MG63 (cell line): Measurements from ENCODE around the gene FAM210B. TPM values are rescaled to one million over a fixed set of nuclear protein-coding genes. Genes with fewer than 3 reads are reported as not detected.
"Not testable (repeated sequence)": the region's sequence is repeated elsewhere in the genome, so short reads cannot be mapped to it uniquely, and the experiment has no call there.

Experiments
- DNase-seq: peaks from one replicate; pipeline ENCODE4 v3.0.0-alpha.2; 2020
- H3K27me3 ChIP-seq: fragments of 250-450 bp; sonication (Bioruptor Pico); 2 replicates; pipeline ENCODE4 v1.5.1; 2020; ENCODE audit warnings: mild to moderate bottlenecking, moderate library complexity
- H3K36me3 ChIP-seq: fragments of 250-450 bp; sonication (Bioruptor Pico); 2 replicates; pipeline ENCODE4 v1.5.1; 2020; ENCODE audit warnings: mild to moderate bottlenecking, moderate library complexity
- H3K4me3 ChIP-seq: fragments of 250-450 bp; sonication (Bioruptor Pico); 2 replicates; pipeline ENCODE4 v1.5.1; 2020; ENCODE audit warnings: mild to moderate bottlenecking, moderate library complexity
- H3K9me3 ChIP-seq: fragments of 250-450 bp; sonication (Bioruptor Pico); 2 replicates; pipeline ENCODE4 v1.5.1; 2020; ENCODE audit warnings: mild to moderate bottlenecking, moderate library complexity
- total RNA-seq: library from RNA; depleted of rRNA; stranded (reverse); fragments of >200 nt; shearing (Covaris generic); gene quantifications from 2 replicates; pipeline ENCODE4 v1.2.3, GENCODE V29; 2014; ENCODE audit warnings: low replicate concordance; rRNA removed

Gene FAM210B
- total RNA-seq, 1 experiment from 2014 or later: 12.2 TPM

DNA sequence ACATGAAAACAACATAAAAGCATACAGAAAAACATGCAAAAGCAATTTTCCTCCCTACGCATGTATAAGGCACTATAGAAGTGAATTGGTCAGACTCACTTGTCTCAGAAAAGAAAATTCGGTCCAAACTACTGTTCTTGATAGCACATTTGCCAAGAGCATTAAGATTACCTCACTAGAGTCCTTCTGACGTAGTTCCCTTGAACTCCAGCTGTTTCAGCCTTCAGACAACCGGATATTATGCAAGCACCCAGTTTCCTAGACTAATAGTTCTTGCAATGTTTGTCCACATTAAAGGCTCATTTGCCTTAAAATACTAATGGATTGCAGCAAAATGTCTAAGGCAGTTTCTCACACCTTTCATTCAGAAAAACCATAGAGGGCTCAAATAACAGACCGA is 50.7 kb downstream of the FAM210B start:
- Histone ChIP-seq H3K9me3 (no peaks in the 10 kb centered on the region), H3K27me3 (no peaks in the 10 kb centered on the region), H3K4me3 (no peak overlapping the region), H3K36me3 (peaks cover 51% of the 10 kb centered on the region)
- DNase-seq: no peak

DNA sequence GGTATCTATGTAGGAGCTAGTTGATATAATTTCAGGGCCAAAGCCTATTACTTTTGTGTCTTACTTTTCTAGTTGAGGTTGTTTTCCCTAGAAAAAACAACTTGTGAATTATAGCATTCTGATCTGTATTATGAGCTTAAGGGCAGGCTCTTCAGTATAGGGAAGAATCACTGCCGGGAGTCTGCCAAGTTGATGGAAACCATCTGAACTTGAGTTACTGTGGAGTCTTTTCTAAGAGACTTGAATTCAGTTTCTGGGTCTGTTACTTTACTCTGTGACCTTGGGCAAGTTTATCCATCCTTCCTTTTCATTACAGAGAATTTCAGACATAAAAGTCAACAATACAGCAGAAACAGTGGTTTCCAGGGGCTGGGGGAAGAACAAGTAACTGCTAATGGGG is 51.2 kb downstream of the FAM210B start:
- no peaks in the 10 kb centered on the region for H3K27me3 ChIP-seq
- no peaks in the 10 kb centered on the region for H3K9me3 ChIP-seq
- peaks cover 48% of the 10 kb centered on the region for H3K36me3 ChIP-seq
- H3K4me3 ChIP-seq: no peak overlapping the region
- no peak for DNase-seq

DNA sequence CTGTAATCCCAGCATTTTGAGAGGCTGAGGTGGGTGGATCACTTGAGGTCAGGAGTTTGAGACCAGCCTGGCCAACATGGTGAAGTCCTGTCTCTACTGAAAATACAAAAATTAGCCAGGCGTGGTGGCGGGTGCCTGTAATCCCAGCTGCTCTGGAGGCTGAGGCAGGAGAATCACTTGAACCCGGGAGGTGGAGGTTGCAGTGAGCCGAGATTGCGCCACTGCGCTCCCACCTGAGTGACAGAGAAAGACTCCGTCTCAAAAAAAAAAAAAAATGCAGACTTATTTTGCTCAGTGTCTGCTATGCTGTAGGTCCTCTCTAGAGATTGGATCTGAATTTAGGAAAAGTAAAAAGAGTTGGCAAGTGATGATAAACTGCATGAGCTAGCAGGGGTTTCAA is 52.5 kb downstream of the FAM210B start:
- H3K4me3 ChIP-seq, H3K27me3 ChIP-seq, DNase-seq, H3K9me3 ChIP-seq: not testable (repeated sequence)
- H3K36me3 ChIP-seq: peaks cover 38% of the 10 kb centered on the region

DNA sequence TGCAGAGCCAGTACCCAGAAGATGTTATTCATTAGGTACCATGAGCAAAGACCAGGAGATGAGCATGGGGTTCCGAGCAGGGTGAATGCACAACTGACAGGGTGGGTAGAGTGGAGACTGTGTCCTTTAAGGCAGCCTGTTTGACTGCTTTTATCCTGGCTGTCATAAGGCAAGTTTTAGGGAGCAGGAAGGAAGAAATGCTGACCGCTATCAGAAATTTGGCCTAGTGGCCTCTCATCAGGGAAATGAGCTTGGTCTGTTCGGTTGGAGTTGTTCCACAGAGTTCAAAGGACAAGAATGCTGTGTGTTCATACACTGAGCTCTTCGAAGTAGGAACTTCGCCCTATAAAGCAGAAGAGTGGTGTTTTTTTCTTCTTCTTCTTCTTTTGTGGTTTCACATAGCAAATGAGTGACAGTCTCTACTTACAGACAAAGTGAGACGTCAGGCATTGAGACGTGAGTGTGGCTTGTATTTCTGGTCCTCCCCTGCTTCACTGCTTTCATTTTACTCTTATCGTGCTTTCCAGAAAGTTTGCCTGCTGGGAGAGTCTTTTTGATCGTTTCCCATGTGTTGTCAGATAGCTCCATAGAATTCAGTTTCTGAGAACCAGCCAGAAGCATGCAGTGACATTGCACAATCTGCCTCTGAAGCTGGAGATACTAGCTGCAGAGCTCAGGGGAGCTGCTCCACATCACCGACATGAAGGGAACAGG is 53.1 kb downstream of the FAM210B start, which contains the start of gene CASS4:
TSS of gene CASS4 (plus strand) at position 502 of the 714 bp plus-strand sequence. CDS start at position 701, 199 bp downstream.
- Histone ChIP-seq H3K4me3 (no peak within 1 kb of the TSS), H3K9me3 (no peaks in the 10 kb centered on the region), H3K36me3 (peaks cover 32% of the 10 kb centered on the region), H3K27me3 (no peaks in the 10 kb centered on the region)
- no peak for DNase-seq

DNA sequence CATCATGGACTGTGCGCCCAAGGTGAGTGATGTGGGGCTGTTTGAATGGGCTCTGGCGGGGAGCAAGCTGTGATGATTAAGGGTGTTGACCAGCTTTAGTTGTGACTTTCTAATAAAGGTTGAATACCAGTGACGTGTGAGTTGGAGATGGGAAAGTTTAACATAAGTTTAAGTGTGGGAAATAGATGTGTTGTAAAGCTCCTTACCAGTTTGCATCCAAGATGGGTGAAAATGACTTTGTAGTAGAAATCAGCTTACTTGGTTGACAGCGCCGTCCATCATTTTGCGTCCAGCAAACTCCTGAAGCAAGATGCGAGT is 53.7 kb downstream of the FAM210B start:
- H3K4me3 ChIP-seq: no peak overlapping the region

DNA sequence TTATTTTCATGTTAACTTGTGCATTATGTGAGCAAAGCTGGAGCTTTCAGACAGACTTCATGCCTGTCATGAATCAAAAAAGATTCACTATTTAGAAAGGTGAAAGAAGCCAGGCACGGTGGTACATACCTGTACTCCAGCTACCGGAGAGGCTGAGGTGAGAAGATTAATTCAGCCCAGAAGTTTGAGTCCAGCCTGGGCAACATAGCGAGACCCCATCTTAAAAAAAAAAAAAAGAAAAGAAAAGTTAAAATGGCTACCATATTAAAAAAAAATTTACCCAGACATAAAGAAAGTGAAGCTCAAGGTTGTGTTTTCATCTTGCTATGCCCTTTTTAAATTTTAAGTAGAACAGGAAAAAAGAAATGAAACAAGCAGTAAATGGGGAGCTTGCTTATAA is 54.2 kb downstream of the FAM210B start:
- no peak for DNase-seq
- no peak overlapping the region for H3K4me3 ChIP-seq
- no peaks in the 10 kb centered on the region for H3K27me3 ChIP-seq
- peaks cover 22% of the 10 kb centered on the region for H3K36me3 ChIP-seq
- no peaks in the 10 kb centered on the region for H3K9me3 ChIP-seq

More for the DNA sequence above, 53.7 kb downstream of the FAM210B start:
- no peaks in the 10 kb centered on the region for H3K9me3 ChIP-seq
- H3K27me3 ChIP-seq: no peaks in the 10 kb centered on the region
- DNase-seq: no peak
- H3K36me3 ChIP-seq: peaks cover 27% of the 10 kb centered on the region

DNA sequence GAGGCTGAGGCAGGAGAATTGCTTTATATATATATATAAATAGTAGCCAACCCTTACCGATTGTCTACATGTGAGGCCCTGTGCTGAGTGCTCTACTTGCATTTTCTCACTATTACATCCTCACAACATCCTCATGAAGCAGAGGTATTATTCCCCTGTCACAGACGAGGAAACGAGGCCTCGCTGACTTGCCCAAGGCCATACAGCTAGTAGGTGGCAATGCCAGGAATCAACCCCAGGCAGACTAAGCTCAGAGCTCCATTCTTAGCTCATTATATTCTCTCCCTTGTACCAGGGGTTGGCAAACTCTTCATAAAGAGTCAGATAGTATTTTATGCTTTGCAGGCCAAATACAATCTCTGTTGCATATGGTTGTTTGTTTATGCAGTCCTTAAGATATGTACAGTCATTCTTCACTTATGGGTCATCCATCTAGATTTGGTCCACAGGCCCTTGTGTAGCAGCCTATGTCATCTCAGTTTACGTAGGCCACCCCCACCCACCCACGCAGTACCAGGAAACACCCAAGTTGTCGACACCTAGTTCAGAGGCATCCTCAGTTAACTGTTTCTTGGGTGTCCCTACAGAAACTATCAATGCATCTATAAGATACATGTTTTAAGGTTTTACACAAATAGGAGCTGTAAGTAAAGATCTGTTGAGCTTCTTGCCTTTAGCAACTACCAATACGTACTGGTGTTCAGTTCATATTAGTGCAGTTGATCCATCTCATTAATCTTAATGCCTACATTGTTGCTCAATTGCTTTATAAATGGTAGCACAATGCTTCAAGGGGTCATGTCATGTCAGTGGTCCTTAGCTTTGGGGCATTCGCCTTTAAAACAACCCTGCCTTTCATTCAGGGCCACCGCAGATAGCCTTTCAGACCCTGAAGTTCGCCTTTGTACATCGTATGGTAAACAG is 56.3 kb downstream of the FAM210B start:
- DNase-seq: peak; percentile 91
- H3K27me3 ChIP-seq: no peaks in the 10 kb centered on the region
- peaks cover 8% of the 10 kb centered on the region for H3K36me3 ChIP-seq
- H3K9me3 ChIP-seq: no peaks in the 10 kb centered on the region
- no peak overlapping the region for H3K4me3 ChIP-seq

DNA sequence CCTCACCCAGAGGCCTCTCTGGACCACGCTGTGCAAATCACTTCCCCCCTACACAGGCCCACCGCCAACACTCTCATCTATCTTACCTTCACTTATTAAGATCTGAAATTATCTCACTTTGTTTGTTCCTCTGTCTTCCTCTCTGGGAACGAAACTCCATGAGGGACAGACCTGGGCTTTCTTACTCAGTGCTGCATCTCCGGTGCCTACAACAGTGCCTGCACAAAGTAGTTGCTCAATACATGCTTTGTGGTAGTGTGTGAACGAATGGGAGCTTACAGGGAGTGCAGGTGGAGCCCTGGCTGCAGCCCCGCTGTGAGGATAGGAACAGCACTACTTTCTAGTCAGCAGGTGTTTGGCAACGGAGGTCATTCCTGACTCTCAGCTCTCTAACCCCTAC is 58.6 kb downstream of the FAM210B start:
- Histone ChIP-seq H3K4me3 (no peak overlapping the region), H3K9me3 (no peaks in the 10 kb centered on the region), H3K27me3 (no peaks in the 10 kb centered on the region), H3K36me3 (peaks cover 11% of the 10 kb centered on the region)
- no peak for DNase-seq

DNA sequence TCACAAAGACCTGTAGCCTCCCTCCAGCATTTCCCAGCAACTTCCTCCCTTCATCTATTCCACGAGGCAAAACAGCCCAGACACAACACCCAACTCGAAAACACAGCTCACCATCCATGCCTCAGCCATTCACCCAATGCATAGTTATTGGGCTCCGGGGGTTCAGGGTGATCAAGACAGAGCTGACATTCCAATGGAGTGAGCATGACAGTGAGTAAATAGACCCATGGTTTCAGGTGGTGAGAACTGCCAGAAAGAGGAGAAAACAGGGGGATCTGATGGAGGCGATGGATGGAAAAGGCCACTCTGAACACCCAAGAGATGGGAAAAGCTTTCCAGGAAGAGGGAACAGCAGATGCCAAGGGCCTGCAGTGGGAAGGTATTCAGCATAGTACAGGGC is 59.1 kb downstream of the FAM210B start:
- Histone ChIP-seq H3K36me3 (peaks cover 11% of the 10 kb centered on the region), H3K27me3 (no peaks in the 10 kb centered on the region), H3K4me3 (no peak overlapping the region), H3K9me3 (no peaks in the 10 kb centered on the region)
- DNase-seq: no peak

Other genes with a start within 250 kb of the FAM210B start
- gene MC3R, start 110.2 kb upstream of the FAM210B start, total RNA-seq: not detected in 2 replicates
- gene AURKA, start 33.2 kb downstream of the FAM210B start, total RNA-seq: 86.4 and 130 TPM in 2 replicates
- gene CSTF1, start 33.7 kb downstream of the FAM210B start, total RNA-seq: 68.6 and 135 TPM in 2 replicates
- 0.07 and 0.25 TPM in 2 replicates for gene CASS4, start 53.3 kb downstream of the FAM210B start, total RNA-seq
- gene RTF2, start 109.7 kb downstream of the FAM210B start, total RNA-seq: 163 and 171 TPM in 2 replicates
- not detected in 2 replicates for gene FAM209A, start 165.8 kb downstream of the FAM210B start, total RNA-seq
- gene FAM209B, start 174.3 kb downstream of the FAM210B start, total RNA-seq: not detected in 2 replicates